ENCODE results near the gene RAX2.

GRCh38 chr19:3774621-3775373 is 2.8 kb upstream of the RAX2 start:
- no peak for TF ChIP-seq GATA2 (IDR thresholded peaks at IDR 0.05; ENCODE audit: low read depth, low read length)
- TF ChIP-seq GATA3 (IDR thresholded peaks at IDR 0.05; ENCODE audit: low read depth, low read length) = no peak

Data from SH-SY5Y (cell line).